ENCODE results near the gene COPS7A.

COPS7A gene, protein sequence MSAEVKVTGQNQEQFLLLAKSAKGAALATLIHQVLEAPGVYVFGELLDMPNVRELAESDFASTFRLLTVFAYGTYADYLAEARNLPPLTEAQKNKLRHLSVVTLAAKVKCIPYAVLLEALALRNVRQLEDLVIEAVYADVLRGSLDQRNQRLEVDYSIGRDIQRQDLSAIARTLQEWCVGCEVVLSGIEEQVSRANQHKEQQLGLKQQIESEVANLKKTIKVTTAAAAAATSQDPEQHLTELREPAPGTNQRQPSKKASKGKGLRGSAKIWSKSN

DNA sequence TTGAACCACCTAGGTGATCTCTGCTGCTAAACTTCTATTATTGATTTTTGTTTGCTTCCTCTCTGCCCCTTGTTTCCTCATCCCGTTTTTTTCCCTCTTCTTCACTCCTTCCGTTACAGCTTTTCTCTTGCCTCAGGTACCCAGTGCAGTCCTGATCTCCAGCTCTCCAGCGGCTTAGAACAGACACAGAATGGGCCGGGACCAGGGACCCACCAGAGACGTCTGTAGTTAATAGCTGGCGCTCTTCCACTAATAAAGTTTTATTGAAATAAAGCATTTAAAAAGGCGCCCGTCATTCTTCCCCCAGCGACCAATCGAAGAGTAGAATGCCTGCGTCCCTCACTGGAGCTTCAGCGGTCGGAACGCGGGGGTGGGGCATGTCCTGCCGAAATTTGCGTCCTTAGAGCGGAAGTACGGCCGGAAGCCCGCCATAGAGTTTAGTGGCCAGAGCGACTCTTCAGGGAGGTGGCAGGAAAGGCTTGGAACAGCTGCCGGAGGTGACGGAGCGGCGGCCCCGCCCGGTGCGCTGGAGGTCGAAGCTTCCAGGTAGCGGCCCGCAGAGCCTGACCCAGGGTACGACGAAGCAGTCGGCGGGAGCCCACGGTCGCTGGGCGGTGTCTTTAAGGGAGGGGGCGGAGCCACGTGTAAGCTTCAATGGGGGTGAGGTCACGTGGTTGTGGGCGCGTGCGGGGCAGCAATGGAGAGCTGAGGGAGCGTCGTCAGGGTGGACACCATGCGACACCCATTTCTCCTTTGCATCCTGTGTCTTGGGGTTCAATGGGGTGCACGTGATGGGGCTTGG lies at the start of gene COPS7A:
TSS of gene COPS7A (plus strand) at position 440 of the 802 bp plus-strand sequence. CDS start 611 bp downstream, outside the sequence.
- peak; percentile 60 to 99 (median 97) for DNase-seq

DNA sequence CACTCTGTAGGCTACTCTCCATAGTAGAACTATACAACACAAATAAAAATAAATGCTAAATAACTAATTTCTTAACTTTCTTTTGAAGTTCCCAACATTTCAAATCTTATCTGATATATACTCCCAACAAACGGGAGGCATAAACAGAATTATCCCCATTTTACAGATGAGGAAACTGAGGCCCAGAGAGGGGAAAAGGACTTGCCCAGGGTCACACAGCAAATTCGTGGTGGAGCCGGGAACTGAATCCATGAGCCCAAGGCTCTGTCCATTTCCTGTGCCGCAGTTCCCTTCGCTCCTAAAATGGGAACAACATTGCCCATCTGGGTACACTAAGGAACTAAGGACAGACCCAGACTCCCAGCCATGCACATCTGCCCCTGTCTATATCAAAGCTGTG lies 46.9 kb upstream of the COPS7A start:
- DNase-seq: no peak

DNA sequence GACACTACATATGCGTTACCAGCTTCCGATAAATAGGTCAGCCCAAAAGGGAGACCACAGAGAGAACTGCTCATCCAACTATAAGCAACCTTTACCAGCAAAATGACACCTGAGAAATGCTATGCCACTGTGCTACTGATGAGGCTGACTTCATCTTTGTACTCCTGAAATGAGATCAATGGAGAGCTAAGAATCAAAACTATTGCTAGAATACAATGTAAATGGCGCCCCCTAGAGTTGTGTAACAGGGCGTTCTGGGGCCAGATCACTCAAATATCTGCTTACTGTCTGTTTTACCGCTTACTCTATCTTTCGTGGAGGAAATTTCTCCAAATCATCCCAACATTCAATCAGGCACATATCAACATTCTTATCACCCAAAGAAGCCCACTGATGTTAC lies 39.2 kb upstream of the COPS7A start:
- peak in 2 of 51 donors; percentile 5 to 10 for DNase-seq

DNA sequence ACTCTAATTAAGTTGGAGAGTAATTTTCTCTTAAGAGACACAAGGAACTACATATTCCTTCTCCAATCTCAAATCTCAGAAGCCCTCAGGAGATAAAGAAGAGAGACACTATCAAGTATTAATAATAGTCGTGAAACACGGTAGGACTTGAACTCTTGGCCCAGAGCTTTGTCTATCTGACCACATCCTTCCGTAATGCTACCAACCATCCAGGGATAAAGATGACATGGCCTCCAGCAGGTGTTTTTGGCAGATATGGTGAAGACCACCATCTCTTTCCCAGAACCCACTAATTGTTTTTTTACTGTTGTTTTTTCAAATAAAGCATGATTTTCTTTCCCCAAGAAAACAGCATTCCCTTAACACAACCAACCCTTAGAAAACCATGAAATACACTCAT lies 38.0 kb upstream of the COPS7A start:
- no peak for DNase-seq

DNA sequence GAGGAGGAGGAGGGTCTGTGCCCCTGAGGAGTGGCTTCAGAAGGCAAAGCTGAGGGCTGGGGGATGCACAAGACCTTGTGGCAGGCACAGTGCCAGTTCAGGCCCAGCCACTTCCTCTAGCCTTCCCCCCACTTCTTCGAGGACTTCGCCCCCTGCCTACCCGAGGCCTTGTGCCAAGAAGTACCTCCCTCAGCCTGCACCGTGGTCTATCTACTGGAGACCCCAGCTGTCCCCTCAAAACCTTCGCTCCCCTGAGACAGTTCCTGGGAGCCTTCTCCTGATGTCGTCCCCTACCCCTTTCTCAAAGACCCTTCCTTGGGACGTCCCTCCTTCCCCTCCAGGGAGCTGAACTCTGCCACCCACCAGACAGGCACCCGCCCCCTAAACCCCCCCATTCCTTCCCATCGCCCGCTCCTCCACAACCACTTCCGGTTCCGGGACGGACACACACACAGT lies 35.3 kb upstream of the COPS7A start:
- DNase-seq: peak in 26 of 51 donors; percentile 37 to 94 (median 83)

DNA sequence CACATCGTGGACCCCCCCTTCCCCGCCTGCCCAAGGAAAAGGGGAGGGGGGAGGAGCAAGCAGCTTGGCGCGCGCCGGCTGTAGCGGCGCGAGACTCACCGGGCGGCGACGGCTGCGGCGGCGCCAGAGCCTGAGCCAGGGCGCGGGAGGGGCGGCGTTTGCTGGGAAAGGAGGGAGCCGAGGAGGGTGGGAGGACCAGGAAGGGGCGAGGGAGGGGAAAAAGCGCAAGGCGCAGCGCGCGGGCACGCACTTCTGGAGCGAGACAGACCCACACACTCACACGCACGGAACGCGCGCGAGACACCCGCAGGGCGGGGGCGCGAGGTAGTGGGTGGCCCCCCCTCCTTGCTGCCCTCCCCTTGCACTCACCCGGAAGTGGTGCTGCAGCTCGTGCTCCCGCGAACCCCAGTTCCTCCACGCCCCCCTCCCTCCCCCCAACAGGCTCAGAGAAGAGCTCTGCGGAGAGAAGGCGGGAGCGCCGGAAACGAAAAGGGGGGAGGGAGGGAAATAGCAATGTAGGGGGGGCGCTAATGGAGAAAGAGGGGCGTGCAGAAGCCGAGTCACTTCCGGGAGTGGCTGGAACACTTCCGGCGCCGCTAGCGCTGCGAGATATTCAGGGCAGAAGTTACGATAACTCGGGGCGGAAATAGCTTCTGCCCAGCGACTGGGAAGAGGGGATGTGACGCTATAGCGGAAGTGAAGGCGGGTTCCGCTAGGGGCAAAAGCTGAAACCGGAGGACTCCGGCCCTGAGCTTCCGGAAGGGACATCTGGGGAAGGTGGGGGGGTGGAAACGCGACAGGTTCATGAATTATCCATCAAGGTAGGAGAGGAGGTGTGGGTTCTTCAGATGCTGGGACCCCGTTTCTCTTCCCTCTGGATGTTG lies 34.6 kb upstream of the COPS7A start, which contains the start of gene ZNF384:
TSS of gene ZNF384 (minus strand) at position 377 of the 884 bp plus-strand sequence. CDS start 9,855 bp downstream, outside the sequence.
- peak; percentile 68 to 100 (median 98) for DNase-seq

DNA sequence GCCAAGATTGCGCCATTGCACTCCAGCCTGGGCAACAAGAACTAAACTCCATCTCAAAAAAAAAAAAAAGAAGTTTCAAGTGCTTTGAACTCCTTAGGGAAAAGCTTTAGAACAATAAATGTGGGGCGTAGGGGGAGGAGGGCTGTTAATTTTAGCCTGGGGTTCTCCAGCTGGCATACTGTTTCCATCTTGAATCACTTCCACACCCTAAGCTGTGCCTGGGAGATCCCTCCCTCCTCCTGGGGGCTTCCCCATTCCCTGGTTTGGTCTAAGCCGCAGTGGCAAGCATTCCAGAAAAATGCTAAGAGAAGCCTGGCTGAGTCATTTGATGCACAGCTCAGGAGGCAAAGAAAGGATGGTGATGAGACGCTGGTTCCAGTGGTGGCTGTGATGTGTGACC lies 32.4 kb upstream of the COPS7A start:
- peak in 1 of 51 donors; percentile 5 for DNase-seq

DNA sequence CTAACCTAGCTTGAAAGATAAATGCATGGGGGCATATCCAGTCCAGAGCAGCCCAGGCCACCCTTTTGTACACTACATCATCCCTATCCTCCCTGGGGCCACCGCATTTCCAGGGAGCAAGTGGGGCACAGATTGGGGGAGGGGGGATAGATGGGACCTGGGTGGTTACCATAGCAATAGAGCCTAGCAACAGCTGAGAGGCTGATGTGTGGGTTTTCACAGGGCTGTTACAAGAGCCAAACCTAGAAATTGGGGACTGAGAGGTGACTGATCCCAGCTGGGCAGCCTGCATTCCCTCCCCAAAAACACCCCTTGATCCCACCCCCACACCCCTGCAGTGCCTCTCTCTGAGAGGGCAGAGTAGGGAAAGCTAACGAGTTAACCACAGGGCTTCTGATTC lies 31.0 kb upstream of the COPS7A start:
- peak in 1 of 51 donors; percentile 9 for DNase-seq

DNA sequence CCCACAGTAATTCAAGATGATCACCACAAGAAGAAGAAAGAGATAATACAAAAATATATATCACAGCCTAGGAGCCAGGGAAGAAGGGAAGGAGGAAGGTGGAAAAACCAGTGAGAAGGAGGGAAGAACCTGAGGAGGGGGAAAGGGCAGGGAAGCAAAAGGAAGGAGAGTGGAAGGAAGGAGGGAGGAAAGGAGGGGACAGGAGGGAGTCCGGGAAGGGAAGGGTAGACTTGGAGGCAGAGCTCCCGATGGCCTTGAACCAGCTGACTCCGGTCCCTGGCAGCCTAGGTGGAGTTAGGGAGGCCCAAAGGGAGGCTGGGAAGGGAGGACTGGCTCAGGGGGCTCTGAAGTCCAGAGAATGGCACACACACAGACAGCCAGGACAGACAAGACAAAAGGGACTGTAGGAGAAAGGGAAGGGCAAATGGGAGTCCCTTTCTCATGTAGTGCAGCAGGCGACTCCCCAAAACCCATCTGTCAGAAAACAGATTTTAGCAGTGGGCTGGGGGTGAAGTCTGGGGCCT lies 30.0 kb upstream of the COPS7A start:
- DNase-seq: no peak

DNA sequence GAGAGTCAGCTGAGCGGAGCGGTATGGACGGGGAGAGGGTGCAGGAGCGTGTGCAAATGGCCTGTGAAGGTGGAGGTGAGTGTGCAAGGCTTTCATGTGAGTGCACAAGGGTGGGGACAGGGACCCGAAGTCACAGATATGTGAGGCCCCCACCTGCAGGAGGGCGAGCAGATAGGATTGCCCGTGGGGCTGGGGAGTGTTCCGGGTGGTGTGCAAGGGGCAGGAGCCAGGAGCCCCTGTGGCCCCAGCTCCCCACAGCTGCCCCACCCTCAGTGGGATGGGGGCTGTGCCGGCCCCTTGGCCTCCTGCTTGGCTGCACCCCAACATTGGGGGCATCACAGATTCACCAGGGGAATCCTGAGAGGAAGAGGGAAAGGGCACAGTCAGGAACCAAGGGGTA lies 29.1 kb upstream of the COPS7A start:
- DNase-seq: no peak

DNA sequence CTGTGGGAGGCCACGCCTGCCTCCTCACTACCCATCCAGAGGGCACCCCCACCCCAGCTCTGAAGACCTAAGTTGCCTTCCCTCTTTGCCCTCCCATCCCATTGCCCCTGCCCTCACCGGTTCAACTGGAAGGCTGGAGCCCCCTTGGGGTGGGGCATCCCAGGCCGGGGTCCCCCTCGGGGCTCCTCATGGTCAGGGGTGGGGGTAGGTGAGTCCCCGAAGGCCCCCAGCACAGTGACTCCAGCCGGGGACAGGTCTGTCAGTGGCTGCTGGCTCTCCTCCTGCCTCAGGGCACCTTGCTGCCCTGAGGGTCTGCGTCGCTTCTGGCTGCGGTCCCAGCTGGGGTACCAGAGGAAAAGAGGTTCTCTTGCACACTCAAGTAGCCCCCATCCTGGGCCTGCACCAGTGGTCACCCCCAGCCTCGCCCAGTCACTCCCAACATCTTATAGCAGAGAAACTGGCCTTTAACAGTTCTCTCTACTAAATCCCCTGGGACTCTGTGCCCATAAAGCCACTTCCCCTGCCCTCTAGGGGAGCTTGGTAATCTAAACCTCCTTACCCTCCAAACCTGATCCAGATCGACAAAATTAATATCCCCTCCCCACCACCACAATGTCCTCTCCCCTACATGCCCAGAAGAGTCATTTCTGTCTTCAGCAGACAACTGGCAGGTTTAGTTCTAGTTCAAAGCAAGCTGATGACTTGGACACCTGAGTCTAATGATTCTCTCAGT lies 28.4 kb upstream of the COPS7A start:
- no peak for DNase-seq

DNA sequence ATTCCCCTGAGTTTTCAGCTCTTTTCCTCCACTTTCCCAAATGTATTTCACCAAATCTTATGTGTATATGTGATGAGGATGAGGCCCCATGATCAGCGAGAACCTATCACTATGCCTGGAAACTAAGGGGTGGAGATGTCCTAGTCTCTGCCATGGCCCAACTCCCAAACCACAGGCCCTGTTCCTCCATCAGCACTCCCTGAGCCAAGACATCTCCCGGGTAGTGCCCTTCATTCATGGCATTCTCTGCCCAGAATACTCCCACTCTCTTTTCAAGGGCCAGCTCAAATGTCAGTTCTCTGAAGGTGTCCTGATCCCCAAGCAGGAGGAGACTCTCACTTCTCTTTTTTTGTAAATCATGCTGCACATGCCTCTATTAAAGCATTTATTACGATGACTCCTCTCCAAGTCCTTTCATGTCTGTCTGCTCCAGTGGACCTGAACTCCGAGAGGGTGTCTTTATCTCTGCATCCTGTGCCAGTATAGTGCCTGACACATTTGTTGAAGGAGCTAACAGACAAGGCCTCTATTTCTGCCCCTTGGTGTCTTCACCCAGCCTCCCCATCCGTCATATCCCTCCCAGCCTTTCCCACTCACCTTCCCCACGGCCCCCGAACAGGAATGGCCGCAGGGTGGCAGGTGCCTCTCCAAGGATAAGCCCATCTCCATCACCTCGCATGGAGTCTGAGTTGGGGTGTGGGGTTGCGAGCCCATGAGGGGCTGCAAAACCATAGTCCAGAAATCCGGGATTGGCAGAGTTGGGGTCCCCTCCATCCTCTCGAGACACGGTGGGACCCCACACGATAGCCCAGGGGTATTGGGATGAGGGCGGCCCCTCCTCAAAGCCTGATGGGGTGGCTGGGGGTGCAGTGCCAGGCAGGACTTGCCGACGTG lies 26.9 kb upstream of the COPS7A start:
- no peak for DNase-seq

DNA sequence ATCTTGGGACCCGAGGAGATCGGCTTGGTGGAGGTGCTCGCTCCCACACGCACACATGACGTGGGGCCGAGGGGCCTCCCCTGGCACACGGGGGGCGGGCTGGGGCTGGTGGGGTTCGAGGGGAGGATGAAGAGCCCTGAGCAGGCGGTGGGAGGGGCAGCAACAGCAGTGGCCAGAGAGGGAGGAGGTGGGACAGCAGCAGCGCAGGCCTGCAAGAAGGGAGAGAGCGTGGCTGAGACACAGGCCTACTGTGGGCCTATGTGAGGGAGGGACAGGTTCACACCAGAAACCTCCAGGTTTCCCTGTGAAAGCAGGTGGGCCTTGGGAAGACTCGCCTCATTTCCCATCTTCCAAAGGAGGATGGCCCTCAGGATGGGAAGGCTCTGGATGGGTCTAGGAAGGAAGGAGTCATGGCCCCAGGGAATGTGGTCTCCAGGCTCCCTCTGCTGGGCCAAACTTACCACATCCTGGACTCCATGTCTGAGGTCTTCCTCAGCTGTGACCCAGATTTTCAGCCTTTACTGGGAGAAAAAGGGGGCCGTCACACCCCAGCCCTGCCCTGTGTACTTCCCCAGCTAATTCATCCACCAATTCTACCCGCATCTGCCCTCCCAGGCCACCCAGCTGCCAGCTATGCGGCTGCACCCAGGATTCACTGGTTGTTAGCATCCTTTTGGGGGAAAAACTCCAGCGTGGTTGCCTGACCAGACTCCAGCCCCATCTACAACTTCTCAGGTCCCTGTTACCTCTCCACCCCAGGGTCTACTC lies 26.1 kb upstream of the COPS7A start:
- no peak for DNase-seq

DNA sequence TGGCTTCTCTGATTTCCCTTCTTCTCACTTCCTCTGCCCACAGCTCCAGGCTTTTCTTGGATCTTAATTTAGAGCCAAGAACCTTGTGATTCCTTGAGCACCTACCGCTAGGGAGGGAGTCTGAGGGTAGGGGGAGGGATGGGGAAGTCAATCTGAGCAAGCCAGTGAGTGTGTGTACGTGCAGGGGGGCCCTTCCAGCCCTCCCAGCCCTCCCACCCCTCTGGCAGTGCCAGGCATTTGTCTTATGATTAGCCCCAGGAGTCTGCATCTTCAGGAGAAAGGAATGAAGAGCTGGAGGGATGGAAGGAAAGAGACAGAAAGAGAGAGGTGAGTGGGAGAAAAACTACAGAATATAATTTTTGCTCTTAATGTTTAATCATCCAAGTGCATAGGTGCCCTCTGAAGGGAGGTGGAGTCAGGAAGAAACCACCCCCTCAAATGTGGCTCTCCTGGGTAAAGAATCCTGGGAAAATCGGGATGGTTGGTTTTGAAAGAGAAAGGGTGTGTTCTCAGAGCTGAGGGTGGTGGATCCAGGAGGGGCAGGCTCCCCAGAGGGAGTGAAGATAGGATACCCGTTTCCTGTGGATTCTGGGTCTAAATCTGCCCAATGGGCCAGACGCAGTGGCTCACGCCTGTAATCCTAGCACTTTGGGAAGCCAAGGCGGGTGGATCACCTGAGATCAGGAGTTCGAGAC lies 25.3 kb upstream of the COPS7A start:
- DNase-seq: peak in 1 of 51 donors; percentile 50

DNA sequence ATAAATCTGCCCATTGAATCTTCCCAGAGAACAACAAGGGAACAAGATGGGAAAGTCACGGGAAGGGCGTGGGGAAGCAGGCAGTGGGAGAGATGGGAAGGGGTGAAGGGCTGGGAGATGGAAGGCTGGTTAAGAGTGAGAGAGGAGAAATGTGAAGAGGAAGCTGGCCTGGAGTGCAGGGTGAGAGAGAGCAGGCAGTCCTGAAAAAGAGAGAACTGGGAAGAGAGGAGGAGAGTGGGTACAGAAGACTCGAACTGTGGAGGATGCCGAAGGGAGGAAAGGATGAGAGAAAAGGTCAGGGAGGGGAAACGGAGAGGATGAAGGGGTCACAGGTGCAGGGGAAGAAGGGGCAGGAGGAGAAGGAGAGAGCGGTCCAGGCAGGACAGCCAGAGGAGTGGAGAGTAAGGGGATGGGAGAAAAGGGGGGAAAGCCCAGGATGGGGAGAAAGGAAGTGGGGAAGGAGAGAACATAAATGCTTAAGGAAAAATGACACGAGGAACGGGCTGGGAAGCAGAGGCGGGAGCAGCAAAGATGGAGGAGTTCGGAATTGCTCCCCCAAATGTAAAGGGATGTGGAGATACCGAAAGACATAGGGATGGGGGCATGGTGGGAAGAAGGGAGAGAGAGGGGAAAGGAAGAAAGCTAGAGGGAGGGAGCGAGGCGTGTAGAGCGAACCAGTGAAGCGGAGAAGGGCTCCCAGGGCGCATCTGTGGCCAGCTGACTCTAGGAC lies 24.4 kb upstream of the COPS7A start:
- DNase-seq: no peak

DNA sequence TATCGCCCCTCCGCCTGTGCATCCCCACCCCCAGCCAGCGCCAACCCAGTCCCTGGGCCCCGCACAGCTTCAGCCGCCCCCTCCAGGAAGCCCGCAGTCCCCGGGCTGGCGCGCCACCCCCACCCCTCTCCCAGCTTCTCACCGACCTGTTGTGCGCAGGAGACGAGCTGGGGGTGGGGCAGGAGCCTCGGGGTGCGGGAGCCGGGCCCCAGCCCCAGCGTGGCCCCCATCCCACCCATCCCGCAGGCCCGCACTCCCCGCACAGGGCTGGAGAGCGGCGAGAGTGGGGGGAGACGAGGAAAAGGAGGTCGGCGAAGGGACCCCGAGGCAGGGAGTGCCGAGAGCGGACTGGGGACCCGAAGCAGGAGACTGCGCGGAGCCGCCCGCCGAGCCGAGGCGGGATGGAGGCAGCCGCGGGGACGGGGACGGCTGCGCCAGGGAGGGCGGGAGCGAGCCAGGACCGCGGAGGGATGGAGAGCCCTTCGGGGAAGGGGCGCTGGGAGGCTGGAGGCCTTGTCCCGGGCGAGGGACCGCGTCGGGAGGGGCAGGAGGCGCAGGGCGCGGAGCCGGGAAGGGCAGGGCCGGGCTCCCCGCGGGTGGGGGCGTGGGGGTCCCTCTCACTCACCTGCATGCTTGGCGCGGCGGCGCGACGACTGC lies 23.7 kb upstream of the COPS7A start:
- DNase-seq: peak in 10 of 51 donors; percentile 6 to 35 (median 16)

DNA sequence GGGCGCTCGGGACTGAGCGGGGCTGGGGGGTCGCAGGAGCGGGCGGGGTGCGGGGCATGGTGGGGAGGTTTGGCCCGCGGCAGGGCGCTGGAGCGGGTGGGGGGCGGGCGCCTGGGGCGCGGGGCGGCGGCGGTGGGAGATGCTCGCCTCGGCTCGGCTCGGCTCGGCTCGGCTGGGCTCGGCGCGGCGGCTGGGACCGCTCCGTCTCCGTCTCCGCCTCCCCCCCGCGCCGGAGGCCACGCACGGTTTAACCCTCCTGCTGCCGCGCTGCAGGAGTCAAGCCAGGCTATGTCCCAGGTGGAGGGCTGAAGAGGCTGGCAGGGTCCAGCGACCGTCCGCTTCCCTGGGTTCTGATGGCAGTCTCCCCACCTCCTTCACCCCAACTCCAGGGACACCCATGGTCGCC lies 23.2 kb upstream of the COPS7A start, which contains the start of gene PIANP:
TSS of gene PIANP (minus strand) at position 170 of the 406 bp plus-strand sequence. CDS start 2,754 bp downstream, outside the sequence.
- peak in 20 of 51 donors; percentile 6 to 52 (median 22) for DNase-seq

Data from hypothalamus (tissue), 51 donors.